ENCODE measurements around the gene CD7. TPM values are rescaled to one million over a fixed set of nuclear protein-coding genes. Genes with fewer than 3 reads are reported as not detected.

CD7 gene
- total RNA-seq, 2 experiments from 2014 or later, result 289 to 292 TPM

- DNase-seq, result no peak
- Mint-ChIP-seq H3K27me3 (no peaks in the 10 kb centered on the region), H3K4me1 (ENCODE audit: low read depth) (peaks cover 12% of the 10 kb centered on the region), H3K27ac (no peak overlapping the region), H3K36me3 (ENCODE audit: low read depth) (peaks cover 33% of the 10 kb centered on the region), H3K9me3 (no peaks in the 10 kb centered on the region), H3K4me3 (peak overlapping the region; percentile 88)
- ChIA-PET POLR2A (interaction anchor here (0.7 to 11.2 kb wide), 9 partner anchors 8 to 88 kb away, joined by 3 to 227 read pairs (median 4); partner anchors contain the start of genes SECTM1 and SLC16A3), CTCF (interaction anchor here (0.9 to 2.3 kb wide), 6 partner anchors 12 to 286 kb away, joined by 3 to 49 read pairs (median 4); no protein-coding TSS in a partner anchor)
- ATAC-seq, result peak; percentile 24
- TF ChIP-seq, protein P1, sequence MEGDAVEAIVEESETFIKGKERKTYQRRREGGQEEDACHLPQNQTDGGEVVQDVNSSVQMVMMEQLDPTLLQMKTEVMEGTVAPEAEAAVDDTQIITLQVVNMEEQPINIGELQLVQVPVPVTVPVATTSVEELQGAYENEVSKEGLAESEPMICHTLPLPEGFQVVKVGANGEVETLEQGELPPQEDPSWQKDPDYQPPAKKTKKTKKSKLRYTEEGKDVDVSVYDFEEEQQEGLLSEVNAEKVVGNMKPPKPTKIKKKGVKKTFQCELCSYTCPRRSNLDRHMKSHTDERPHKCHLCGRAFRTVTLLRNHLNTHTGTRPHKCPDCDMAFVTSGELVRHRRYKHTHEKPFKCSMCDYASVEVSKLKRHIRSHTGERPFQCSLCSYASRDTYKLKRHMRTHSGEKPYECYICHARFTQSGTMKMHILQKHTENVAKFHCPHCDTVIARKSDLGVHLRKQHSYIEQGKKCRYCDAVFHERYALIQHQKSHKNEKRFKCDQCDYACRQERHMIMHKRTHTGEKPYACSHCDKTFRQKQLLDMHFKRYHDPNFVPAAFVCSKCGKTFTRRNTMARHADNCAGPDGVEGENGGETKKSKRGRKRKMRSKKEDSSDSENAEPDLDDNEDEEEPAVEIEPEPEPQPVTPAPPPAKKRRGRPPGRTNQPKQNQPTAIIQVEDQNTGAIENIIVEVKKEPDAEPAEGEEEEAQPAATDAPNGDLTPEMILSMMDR (IDR thresholded peaks at IDR 0.05), result no peak
- intact Hi-C loops (cut with micrococcal nuclease), result no loop called here
Observed at GRCh38 chr17:82316651-82317393, 586 bp downstream of the CD7 start.

DNA sequence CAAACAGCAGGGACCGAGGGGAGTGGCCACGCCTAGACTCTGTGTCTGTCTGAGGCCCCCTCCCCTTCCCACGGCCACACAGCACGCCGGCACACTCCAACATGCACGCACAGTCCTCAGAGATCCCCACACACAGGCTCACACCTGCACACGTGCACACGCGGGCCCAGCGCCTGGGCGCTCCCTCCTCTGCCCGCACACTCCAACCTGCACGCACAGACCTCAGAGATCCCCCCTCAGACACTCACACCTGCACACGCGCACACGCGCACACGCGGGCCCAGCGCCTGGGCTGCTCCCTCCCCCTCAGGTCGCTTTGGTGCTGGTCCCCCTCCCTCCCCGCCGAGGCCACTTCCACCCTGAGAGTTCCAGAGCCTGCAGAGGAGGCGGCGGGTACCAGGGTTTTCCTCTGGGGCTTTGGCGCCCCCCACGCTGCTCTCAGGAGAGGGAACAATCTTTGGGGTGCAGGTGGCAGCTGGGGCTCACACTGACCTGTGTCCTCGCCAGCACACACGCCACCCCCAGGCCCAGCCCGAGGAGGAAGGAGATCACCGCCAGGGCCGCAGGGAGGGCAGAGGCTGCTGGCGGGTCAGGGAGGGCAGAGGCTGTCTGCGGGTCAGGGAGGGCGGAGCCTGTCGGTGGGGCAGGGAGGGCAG lies 1.6 kb downstream of the CD7 start:
- H3K36me3 Mint-ChIP-seq (ENCODE audit: low read depth), result peaks cover 31% of the 10 kb centered on the region
- ATAC-seq (peak; percentile 38), DNase-seq (peak; percentile 66)
- TF ChIP-seq, protein P1 (IDR thresholded peaks at IDR 0.05), result no peak
- intact Hi-C loops (cut with micrococcal nuclease), result no loop called here
- H3K4me1 Mint-ChIP-seq (ENCODE audit: low read depth), result peaks cover 7% of the 10 kb centered on the region
- no peaks in the 10 kb centered on the region for H3K27me3 Mint-ChIP-seq
- POLR2A ChIA-PET, result interaction anchor here (1.2 to 11.2 kb wide), 3 partner anchors 15 to 24 kb away, joined by 4 to 227 read pairs (median 10); no protein-coding TSS in a partner anchor
- no peak overlapping the region for H3K27ac Mint-ChIP-seq
- CTCF ChIA-PET, result interaction anchor here (2.3 kb wide), 1 partner anchor 16 kb away, joined by 49 read pairs; no protein-coding TSS in a partner anchor
- no peaks in the 10 kb centered on the region for H3K9me3 Mint-ChIP-seq
- H3K4me3 Mint-ChIP-seq, result peak overlapping the region; percentile 88

- Mint-ChIP-seq H3K27ac (no peak overlapping the region), H3K36me3 (ENCODE audit: low read depth) (peaks cover 31% of the 10 kb centered on the region), H3K4me3 (peak overlapping the region; percentile 88), H3K27me3 (no peaks in the 10 kb centered on the region), H3K4me1 (ENCODE audit: low read depth) (peaks cover 7% of the 10 kb centered on the region), H3K9me3 (no peaks in the 10 kb centered on the region)
- no peak for DNase-seq
- ChIA-PET POLR2A (interaction anchor here (0.9 to 11.2 kb wide), 2 partner anchors 14 to 44 kb away, joined by 3 to 227 read pairs; no protein-coding TSS in a partner anchor), CTCF (no interaction called here)
- ATAC-seq, result no peak
- intact Hi-C loops (cut with micrococcal nuclease), result no loop called here
- TF ChIP-seq, protein P1 (IDR thresholded peaks at IDR 0.05), result no peak
Observed at GRCh38 chr17:82314727-82315605, 2.4 kb downstream of the CD7 start.

DNA sequence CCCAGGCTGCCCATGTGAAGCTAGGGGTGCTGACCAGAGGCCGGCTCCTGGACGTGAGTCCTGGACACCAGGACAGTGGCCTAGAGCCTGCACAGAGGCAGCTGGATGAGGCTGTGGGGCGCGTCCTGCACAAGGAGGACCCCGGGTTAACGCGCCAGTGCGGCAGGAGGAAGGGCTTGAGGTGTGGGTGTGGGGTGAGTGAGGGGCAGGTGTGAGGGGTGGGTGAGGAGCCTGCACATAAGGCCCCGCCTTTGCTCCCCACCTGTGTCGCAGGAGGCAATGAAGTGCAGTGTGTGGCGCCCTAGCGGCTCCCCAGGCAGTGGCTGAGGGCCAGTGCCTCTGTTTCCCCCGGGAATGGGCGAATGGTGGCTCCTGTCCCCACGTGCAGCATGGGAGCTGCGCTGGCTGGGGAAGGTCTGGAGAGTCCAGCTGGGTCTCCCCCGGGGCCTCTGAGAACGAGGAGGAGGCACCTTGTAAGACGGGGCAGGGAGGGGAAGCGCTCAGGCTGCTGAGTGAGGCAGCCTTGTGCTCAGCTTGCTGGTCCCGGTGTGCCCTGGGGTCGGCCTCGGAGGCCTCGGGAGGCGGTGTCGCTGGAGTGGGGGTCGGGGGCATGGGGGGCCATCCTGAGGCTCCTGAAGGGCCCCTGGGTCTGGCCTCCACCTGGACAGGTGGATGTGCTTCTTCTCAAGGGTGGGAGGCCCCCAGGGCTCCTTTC lies 3.2 kb downstream of the CD7 start:
- intact Hi-C loops (cut with micrococcal nuclease), result no loop called here
- H3K36me3 Mint-ChIP-seq (ENCODE audit: low read depth), result peaks cover 31% of the 10 kb centered on the region
- DNase-seq (no peak), ATAC-seq (no peak)
- H3K27me3 Mint-ChIP-seq, result no peaks in the 10 kb centered on the region
- peaks cover 7% of the 10 kb centered on the region for H3K4me1 Mint-ChIP-seq (ENCODE audit: low read depth)
- no peak overlapping the region for H3K27ac Mint-ChIP-seq
- H3K4me3 Mint-ChIP-seq, result peak overlapping the region; percentile 88
- H3K9me3 Mint-ChIP-seq, result no peaks in the 10 kb centered on the region
- TF ChIP-seq, protein P1 (IDR thresholded peaks at IDR 0.05), result no peak
- POLR2A ChIA-PET, result interaction anchor here (0.9 to 11.2 kb wide), 3 partner anchors 13 to 43 kb away, joined by 3 to 227 read pairs (median 4); partner anchors contain the start of gene SECTM1
- CTCF ChIA-PET, result interaction anchor here (0.7 to 1.0 kb wide), 2 partner anchors 9 to 13 kb away, joined by 3 read pairs; no protein-coding TSS in a partner anchor
